ENCODE data around the gene PAXX.
"Not testable (repeated sequence)": the region's sequence is repeated elsewhere in the genome, so short reads cannot be mapped to it uniquely, and the experiment has no call there.

Gene PAXX

GRCh38 chr9:137001857-137002645 lies 9.8 kb downstream of the PAXX start:
- DNase-seq (ENCODE audit: insufficient read length, low spot score) (no peak), FAIRE-seq (no peak)
- no peak for TF ChIP-seq CTCF (IDR thresholded peaks at IDR 0.05; ENCODE audit: insufficient read depth, missing control alignments)

GRCh38 chr9:137002646-137003041 lies 10.4 kb downstream of the PAXX start:
- no peak for FAIRE-seq

GRCh38 chr9:137004285-137004684 lies 12.1 kb downstream of the PAXX start:
- FAIRE-seq; DNase-seq (ENCODE audit: insufficient read length, low spot score): not testable (repeated sequence)
- peak; percentile 13 for TF ChIP-seq CTCF (IDR thresholded peaks at IDR 0.05; ENCODE audit: insufficient read depth, missing control alignments)

More at GRCh38 chr9:137002646-137003041, 10.4 kb downstream of the PAXX start:
- DNase-seq (ENCODE audit: insufficient read length, low spot score): no peak
- TF ChIP-seq CTCF (IDR thresholded peaks at IDR 0.05; ENCODE audit: insufficient read depth, missing control alignments): no peak

GRCh38 chr9:137006116-137007003 lies 14.1 kb downstream of the PAXX start:
- TF ChIP-seq CTCF (IDR thresholded peaks at IDR 0.05; ENCODE audit: insufficient read depth, missing control alignments): no peak
- DNase-seq (ENCODE audit: insufficient read length, low spot score) (no peak), FAIRE-seq (no peak)

GRCh38 chr9:137007108-137007815 lies 15.0 kb downstream of the PAXX start:
- FAIRE-seq (no peak), DNase-seq (ENCODE audit: insufficient read length, low spot score) (no peak)
- TF ChIP-seq CTCF (IDR thresholded peaks at IDR 0.05; ENCODE audit: insufficient read depth, missing control alignments): no peak

GRCh38 chr9:137007816-137008270 lies 15.6 kb downstream of the PAXX start:
- FAIRE-seq (no peak), DNase-seq (ENCODE audit: insufficient read length, low spot score) (no peak)
- TF ChIP-seq CTCF (IDR thresholded peaks at IDR 0.05; ENCODE audit: insufficient read depth, missing control alignments): no peak
